ENCODE measurements around the gene VWA2.

Gene VWA2

DNA sequence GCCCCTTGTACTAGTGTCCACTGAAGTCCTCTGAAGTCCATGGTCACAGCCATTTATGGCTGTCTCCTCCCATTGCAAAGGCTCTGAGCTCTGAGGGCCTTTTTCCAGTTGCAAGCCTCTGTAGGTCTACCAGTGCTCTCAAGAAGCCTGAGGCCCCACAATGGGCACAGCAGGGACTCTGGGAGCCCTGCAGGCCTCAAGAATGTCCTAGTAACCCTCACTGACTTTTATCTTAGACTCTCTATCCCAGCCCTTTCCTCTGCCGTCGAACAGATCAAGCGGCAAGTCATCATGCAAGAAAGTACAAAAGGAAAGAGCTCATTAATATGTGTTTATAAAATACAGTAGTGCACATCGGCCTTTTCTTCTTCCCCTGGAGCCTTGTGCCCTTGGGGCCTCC, 23.4 kb downstream of the VWA2 start:
- TF ChIP-seq, protein P1, sequence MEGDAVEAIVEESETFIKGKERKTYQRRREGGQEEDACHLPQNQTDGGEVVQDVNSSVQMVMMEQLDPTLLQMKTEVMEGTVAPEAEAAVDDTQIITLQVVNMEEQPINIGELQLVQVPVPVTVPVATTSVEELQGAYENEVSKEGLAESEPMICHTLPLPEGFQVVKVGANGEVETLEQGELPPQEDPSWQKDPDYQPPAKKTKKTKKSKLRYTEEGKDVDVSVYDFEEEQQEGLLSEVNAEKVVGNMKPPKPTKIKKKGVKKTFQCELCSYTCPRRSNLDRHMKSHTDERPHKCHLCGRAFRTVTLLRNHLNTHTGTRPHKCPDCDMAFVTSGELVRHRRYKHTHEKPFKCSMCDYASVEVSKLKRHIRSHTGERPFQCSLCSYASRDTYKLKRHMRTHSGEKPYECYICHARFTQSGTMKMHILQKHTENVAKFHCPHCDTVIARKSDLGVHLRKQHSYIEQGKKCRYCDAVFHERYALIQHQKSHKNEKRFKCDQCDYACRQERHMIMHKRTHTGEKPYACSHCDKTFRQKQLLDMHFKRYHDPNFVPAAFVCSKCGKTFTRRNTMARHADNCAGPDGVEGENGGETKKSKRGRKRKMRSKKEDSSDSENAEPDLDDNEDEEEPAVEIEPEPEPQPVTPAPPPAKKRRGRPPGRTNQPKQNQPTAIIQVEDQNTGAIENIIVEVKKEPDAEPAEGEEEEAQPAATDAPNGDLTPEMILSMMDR (IDR thresholded peaks at IDR 0.05; ENCODE audit: low read depth, low read length), result no peak
- H3K4me3 ChIP-seq (ENCODE audit: low read depth, low read length), result no peak overlapping the region

DNA sequence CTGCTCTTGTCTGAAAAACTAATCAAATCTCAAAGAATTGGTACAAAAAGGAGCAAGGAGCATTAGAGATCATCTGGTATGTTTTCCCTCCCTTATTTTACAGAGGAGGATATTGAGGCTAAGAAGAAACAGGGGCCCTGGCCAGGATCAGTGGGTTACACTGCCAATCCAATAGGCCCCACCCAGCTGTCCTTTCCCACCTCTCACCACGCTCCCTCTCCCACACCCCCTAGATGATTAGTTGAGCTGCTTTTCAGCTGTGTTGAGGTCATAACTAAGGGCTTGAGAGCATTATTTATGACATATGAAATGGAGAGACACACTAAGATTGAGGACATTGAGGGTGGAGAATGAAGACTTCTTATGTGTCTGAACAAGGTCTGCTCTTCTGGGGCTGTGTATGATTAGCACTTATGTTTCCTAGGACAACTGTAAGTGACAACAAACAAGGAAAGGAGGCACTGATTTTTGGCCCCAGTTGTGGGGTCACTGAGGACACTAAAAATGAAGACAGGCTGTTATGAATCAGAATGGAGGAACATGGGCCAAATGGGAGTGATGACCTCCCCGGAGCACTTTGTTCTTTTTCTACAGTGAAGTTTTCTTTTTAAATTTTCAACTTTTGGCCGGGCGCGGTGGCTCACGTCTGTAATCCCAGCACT, 26.5 kb downstream of the VWA2 start:
- TF ChIP-seq, protein P1 (IDR thresholded peaks at IDR 0.05; ENCODE audit: low read depth, low read length), result no peak
- no peak overlapping the region for H3K4me3 ChIP-seq (ENCODE audit: low read depth, low read length)

DNA sequence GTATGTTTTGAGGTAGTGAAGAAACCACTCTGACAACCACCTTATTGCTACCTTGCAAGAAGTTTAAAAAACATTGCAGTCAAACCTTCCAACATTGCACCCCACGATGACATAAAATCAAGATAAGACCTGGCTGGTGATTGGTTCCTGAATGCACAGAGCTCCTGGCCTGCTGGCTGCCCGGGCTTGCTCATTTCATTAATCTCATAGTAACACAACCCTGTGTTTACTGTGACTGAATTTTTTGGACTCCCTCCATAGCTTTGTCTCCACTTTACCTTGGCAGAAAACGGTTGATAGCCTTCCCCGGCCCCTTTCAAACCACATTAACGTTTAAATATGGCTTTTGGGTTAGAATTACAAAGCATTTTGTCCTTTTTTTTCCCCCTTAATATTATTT, 27.5 kb downstream of the VWA2 start:
- TF ChIP-seq, protein P1 (IDR thresholded peaks at IDR 0.05; ENCODE audit: low read depth, low read length), result no peak

DNA sequence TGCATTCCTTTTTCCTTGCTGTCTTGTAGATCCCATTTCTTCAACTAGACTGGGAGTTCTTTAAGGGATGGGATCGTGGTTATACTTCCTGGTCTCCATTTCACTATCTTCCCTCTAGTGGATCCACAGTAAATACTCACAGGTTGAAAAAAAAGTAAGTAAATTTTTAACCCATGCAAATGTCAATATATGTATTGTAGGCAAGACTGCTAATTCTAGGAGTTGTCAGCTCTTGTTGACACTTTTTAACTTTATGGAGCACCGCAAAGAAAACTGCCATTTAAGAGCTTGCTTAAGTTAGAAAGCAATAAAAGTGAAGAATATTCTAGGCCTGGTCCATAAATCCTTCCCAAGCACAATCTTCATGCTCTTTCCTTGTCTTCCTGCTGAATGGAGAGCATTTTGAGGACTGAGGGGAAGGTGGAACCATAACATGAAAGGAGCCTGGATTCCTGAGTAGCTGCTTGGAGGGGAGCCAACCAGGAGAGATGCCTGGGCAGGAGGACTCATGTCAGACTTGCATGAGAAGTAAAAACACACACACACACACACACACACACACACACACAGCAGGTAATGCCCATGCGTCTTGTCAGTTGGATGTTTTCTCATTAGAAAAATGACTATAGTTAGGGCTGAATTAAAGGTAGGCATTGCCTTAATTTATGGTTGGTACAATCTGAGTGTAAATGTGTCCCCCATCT, 32.2 kb downstream of the VWA2 start:
- H3K4me3 ChIP-seq (ENCODE audit: low read depth, low read length), result no peak overlapping the region
- TF ChIP-seq, protein P1 (IDR thresholded peaks at IDR 0.05; ENCODE audit: low read depth, low read length), result no peak

More for the DNA sequence above, 27.5 kb downstream of the VWA2 start:
- H3K4me3 ChIP-seq (ENCODE audit: low read depth, low read length), result no peak overlapping the region

DNA sequence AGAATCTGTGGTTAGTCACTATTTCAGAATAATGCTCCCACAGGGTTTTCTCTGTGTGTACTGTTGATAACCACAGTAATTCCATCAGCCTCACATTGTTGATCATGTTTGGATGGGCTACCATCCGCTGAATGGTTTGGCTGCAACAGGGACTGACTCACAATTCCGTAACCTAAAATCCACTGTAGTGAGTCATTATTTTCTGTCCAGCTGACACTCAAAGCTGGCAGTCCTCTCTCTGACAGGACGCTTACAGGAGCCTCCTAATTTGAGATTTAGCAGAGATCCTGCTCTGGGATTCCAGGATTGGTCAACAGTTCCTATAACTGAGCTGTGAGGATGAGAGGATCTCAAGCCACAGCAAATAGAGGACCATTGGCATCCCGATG, 32.7 kb downstream of the VWA2 start:
- TF ChIP-seq, protein P1 (IDR thresholded peaks at IDR 0.05; ENCODE audit: low read depth, low read length), result no peak
- no peak overlapping the region for H3K4me3 ChIP-seq (ENCODE audit: low read depth, low read length)

DNA sequence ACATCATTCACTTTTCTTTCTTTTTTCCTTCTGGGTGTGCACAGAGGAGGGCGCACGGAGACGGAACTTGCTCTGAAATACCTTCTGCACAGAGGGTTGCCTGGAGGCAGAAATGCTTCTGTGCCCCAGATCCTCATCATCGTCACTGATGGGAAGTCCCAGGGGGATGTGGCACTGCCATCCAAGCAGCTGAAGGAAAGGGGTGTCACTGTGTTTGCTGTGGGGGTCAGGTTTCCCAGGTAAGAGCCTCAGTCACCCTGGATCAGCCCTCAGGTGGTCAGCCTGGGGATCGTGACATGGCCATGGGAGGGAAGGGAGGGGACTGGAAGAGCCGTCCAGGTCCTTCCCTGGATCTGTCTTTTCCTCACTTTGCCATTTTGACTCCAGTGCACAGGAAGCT, 33.6 kb downstream of the VWA2 start:
- TF ChIP-seq, protein P1 (IDR thresholded peaks at IDR 0.05; ENCODE audit: low read depth, low read length), result no peak
- H3K4me3 ChIP-seq (ENCODE audit: low read depth, low read length), result no peak overlapping the region

DNA sequence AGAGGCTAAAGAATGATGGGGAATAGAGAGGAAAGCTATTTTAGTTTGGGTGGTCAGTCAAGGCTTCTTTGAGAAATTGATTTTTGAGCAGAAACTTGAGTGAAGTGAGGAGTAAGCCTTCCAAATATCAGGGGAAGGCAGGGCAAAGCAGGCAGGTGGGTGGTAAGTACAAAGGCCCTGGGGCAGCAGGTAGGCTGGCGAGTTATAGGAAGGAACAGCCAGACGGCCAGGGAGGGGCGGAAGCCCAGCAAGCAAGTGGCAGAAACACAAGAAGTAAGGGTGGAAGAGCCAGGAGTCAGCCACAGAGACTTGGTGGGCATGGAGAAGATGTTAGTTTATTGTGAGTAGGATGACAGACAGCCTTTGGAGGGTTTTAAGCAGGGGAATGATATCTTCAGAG, 34.9 kb downstream of the VWA2 start:
- no peak overlapping the region for H3K4me3 ChIP-seq (ENCODE audit: low read depth, low read length)
- TF ChIP-seq, protein P1 (IDR thresholded peaks at IDR 0.05; ENCODE audit: low read depth, low read length), result no peak
